A673 (cell line): ENCODE data around the gene OSBPL6.

ENCODE experiments used
- CTCF ChIP-seq: fragments of 300-800, 200-600 bp; sonication (generic); conservative IDR thresholded peaks from 2 replicates; pipeline ENCODE4 v1.5.1; 2017; ENCODE audit warnings: low read depth, mild to moderate bottlenecking, antibody characterized with exemption, low read length, moderate library complexity, mixed read lengths
- EZH2 ChIP-seq: fragments of 200-600 bp; sonication (generic); IDR thresholded peaks from 2 replicates; pipeline ENCODE4 v1.6.1; 2017; ENCODE audit warnings: borderline replicate concordance, low read depth, mild to moderate bottlenecking, mixed read lengths, antibody characterized with exemption, low read length; ENCODE audit not compliant: poor library complexity, severe bottlenecking

GRCh38 chr2:178413472-178414265 lies 219.4 kb downstream of the OSBPL6 start:
- TF ChIP-seq CTCF (no peak), EZH2 (no peak)
